Activated CD8-positive, alpha-beta memory T cell treated with anti-CD3 and anti-CD28 coated beads, Interleukin-2, amount 10 ng/mL, durations not matched to agents 7 days and 5 days (primary cell): Measurements from ENCODE around the gene AGXT. TPM values are rescaled to one million over a fixed set of nuclear protein-coding genes. Genes with fewer than 3 reads are reported as not detected.

ENCODE experiments used
- ATAC-seq: fragments of 150-1000 bp; cut with Tn5 transposase; one replicate; pipeline ENCODE4 v1.10.0; 2021; ENCODE audit warnings: moderate library complexity
- CTCF ChIA-PET: fragments of 350-600 bp; sonication (Branson Sonifier 250); formaldehyde crosslinking; loops from one replicate; lab custom pipeline; 2021; ENCODE audit warnings: antibody characterized with exemption; lab: Charles Lee
- DNase-seq: peaks from one replicate; pipeline ENCODE4 v3.0.0-alpha.2; 2020
- H3K27ac Mint-ChIP-seq: one replicate; pipeline ENCODE4 v1.8.0; 2021; ENCODE audit warnings: mild to moderate bottlenecking, mixed read lengths
- H3K27me3 Mint-ChIP-seq: one replicate; pipeline ENCODE4 v1.8.0; 2021; ENCODE audit warnings: mixed read lengths
- H3K36me3 Mint-ChIP-seq: one replicate; pipeline ENCODE4 v1.8.0; 2021; ENCODE audit warnings: mild to moderate bottlenecking, mixed read lengths
- H3K4me1 Mint-ChIP-seq: one replicate; pipeline ENCODE4 v1.8.0; 2021; ENCODE audit warnings: mixed read lengths
- H3K4me3 Mint-ChIP-seq: one replicate; pipeline ENCODE4 v1.8.0; 2021; ENCODE audit warnings: mild to moderate bottlenecking, moderate library complexity, mixed read lengths
- H3K9me3 Mint-ChIP-seq: one replicate; pipeline ENCODE4 v1.8.0; 2022; ENCODE audit warnings: low read depth, mixed read lengths
- total RNA-seq, 2 experiments: library from RNA; stranded (reverse); gene quantifications; one replicate each; pipeline ENCODE4 v1.2.3, GENCODE V29; 2021

AGXT gene
- not detected for total RNA-seq

- Mint-ChIP-seq H3K27me3 (peaks cover 11% of the 10 kb centered on the region), H3K36me3 (no peaks in the 10 kb centered on the region), H3K4me1 (peaks cover 6% of the 10 kb centered on the region)
Observed at GRCh38 chr2:240868286-240869108, at the start of gene AGXT. TSS of gene AGXT (plus strand) at chr2:240868824. CDS start at chr2:240868866, 42 bp downstream.

GRCh38 chr2:240819126-240819857, 49.3 kb upstream of the AGXT start:
- CTCF ChIA-PET, result no interaction called here
- peaks cover 46% of the 10 kb centered on the region for H3K27me3 Mint-ChIP-seq
- H3K36me3 Mint-ChIP-seq, result peaks cover 1% of the 10 kb centered on the region
- ATAC-seq (no peak), DNase-seq (peak; percentile 36)
- H3K4me1 Mint-ChIP-seq, result peaks cover 5% of the 10 kb centered on the region
- H3K4me3 Mint-ChIP-seq, result no peak overlapping the region
- no peak overlapping the region for H3K27ac Mint-ChIP-seq
- no peaks in the 10 kb centered on the region for H3K9me3 Mint-ChIP-seq

More at GRCh38 chr2:240868286-240869108, at the start of gene AGXT:
- no peak for DNase-seq
- Mint-ChIP-seq H3K9me3 (no peaks in the 10 kb centered on the region), H3K27ac (no peak within 1 kb of the TSS), H3K4me3 (no peak within 1 kb of the TSS)
- CTCF ChIA-PET, result no interaction called here
- ATAC-seq, result no peak

DNA sequence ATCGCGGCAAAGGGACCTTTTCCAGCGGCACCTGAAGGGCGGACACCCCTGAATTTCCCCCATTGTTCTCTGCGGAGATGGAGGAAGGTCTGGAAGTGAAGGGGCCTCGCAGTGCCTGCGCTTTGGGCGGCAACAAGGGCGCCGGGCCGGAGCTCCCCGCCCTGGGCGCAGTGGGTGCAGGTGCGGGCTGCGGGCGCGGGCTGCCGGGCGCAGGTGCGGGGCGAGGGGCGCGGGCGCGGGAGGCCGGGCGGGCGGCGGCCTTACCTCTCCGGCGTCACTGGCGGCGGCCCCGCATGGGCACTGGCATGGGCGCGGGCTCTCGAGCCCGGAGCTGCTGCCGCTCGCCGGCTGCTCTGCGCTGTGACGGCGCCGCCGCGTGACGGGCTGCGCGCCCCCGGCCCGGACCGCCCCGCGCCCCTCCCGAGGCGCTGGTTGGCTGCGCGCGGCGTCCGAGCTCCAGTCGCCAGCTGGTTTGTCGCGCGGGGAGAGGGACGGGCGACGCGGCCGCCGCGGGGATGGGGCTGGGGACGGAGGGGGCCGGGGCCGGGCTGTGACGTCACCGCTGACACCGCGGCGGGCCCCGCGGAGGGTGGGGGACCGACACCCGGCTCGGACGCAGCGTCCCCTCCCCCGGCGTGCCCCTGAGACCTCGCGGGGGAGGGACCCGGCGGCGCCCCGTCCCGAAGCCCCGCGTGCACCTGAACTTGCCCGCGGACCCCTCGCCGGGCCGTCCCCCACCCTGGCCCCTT, 48.6 kb upstream of the AGXT start, which contains the start of gene KIF1A:
KIF1A (minus strand) TSS at position 362 of the 749 bp plus-strand sequence. CDS start 22,467 bp downstream, outside the sequence.
- peak; percentile 27 for ATAC-seq
- peaks cover 53% of the 10 kb centered on the region for H3K27me3 Mint-ChIP-seq
- no peak within 1 kb of the TSS for H3K4me3 Mint-ChIP-seq
- no peaks in the 10 kb centered on the region for H3K9me3 Mint-ChIP-seq
- no peak within 1 kb of the TSS for H3K27ac Mint-ChIP-seq
- peaks cover 1% of the 10 kb centered on the region for H3K36me3 Mint-ChIP-seq
- peaks cover 5% of the 10 kb centered on the region for H3K4me1 Mint-ChIP-seq
- CTCF ChIA-PET, result no interaction called here
- DNase-seq, result peak; percentile 38

- CTCF ChIA-PET, result no interaction called here
- Mint-ChIP-seq H3K9me3 (no peaks in the 10 kb centered on the region), H3K27ac (no peak overlapping the region), H3K36me3 (peaks cover 1% of the 10 kb centered on the region), H3K27me3 (peaks cover 61% of the 10 kb centered on the region), H3K4me3 (peak overlapping the region; percentile 22), H3K4me1 (peaks cover 5% of the 10 kb centered on the region)
- peak; percentile 21 for ATAC-seq
- DNase-seq, result peak; percentile 40
Observed at GRCh38 chr2:240820607-240821428, 47.8 kb upstream of the AGXT start.

- no peak overlapping the region for H3K27ac Mint-ChIP-seq
- H3K4me3 Mint-ChIP-seq, result peak overlapping the region; percentile 22
- no peak for DNase-seq
- no peaks in the 10 kb centered on the region for H3K9me3 Mint-ChIP-seq
- CTCF ChIA-PET, result no interaction called here
- H3K27me3 Mint-ChIP-seq, result peaks cover 66% of the 10 kb centered on the region
- ATAC-seq, result no peak
- peaks cover 1% of the 10 kb centered on the region for H3K36me3 Mint-ChIP-seq
- peaks cover 5% of the 10 kb centered on the region for H3K4me1 Mint-ChIP-seq
Observed at GRCh38 chr2:240821429-240821778, 47.2 kb upstream of the AGXT start.

- ATAC-seq (no peak), DNase-seq (no peak)
- no peak overlapping the region for H3K4me3 Mint-ChIP-seq
- CTCF ChIA-PET, result no interaction called here
- H3K4me1 Mint-ChIP-seq, result peaks cover 5% of the 10 kb centered on the region
- H3K27ac Mint-ChIP-seq, result no peak overlapping the region
- peaks cover 1% of the 10 kb centered on the region for H3K36me3 Mint-ChIP-seq
- no peaks in the 10 kb centered on the region for H3K9me3 Mint-ChIP-seq
- peaks cover 75% of the 10 kb centered on the region for H3K27me3 Mint-ChIP-seq
Observed at GRCh38 chr2:240822280-240822847, 46.3 kb upstream of the AGXT start.

DNA sequence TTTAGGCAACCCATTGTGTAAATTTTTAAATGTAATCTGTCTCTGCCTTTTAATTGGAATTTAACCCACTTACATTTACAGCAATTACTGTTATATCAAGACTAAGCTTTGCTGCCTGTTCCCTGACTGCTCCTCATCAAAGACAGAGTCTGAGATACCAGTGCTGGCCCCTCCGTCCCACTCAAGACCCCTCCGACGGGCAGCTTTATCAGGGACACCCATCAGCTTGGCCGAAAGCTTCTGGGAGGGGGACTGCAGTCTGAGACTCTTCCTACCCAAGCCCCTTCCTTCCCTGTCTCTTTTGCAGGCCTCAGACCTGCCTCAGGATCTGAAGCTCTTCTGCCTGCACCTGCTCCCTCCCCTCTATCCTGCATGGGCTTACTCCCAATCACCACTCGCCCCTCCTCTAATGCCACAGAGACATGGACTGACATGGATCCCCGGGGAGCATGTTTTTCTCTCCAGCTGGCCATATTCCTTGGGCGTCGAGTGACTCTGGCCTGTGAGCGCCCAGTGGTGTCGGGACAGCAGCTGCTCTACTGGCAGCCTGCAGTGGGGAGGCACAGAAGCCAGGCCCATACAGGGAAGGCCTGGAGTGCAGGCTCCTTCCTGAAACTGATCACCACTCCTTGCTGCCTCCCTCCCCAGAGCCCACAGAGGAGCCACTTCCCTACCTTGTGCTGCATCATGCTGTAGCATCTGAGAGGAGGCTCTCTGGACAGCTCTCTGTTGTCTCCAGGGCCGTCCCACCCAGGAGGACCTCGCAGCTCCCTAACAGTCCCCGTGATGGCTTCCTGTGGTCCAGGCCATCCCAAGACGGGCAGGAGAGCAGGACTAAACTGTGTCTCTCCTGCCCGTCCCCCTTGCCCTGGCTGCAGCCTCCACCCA, 44.9 kb upstream of the AGXT start:
- no peaks in the 10 kb centered on the region for H3K9me3 Mint-ChIP-seq
- CTCF ChIA-PET, result no interaction called here
- H3K4me3 Mint-ChIP-seq, result no peak overlapping the region
- DNase-seq (no peak), ATAC-seq (no peak)
- peaks cover 1% of the 10 kb centered on the region for H3K36me3 Mint-ChIP-seq
- peaks cover 78% of the 10 kb centered on the region for H3K27me3 Mint-ChIP-seq
- H3K27ac Mint-ChIP-seq, result no peak overlapping the region
- H3K4me1 Mint-ChIP-seq, result peaks cover 5% of the 10 kb centered on the region

DNA sequence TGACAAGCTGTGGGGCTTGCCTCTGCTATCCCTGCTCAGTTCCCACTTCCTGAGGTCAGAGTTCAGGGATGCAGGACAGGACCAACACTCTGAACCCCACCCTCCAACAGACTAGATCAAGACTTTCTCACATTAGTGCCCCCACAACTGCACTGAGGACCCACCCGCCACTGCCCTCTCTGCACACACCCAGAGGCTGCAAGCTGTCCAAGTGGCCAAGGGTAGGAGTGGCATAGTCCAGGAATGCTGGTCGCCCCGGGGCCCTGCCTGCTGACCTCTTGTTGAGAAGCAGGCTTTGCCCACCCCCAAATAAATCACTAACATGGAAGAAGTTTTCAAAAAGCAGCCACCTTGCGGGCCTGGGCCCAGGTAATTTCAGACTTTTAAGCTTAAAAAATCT, 43.1 kb upstream of the AGXT start:
- Mint-ChIP-seq H3K36me3 (peaks cover 1% of the 10 kb centered on the region), H3K27ac (no peak overlapping the region), H3K9me3 (no peaks in the 10 kb centered on the region), H3K4me3 (no peak overlapping the region), H3K4me1 (peaks cover 5% of the 10 kb centered on the region), H3K27me3 (peaks cover 93% of the 10 kb centered on the region)
- ATAC-seq (no peak), DNase-seq (no peak)
- CTCF ChIA-PET, result interaction anchor here (0.7 kb wide), 1 partner anchor 394 kb away, joined by 4 read pairs; no protein-coding TSS in a partner anchor

GRCh38 chr2:240831594-240832204, 36.9 kb upstream of the AGXT start:
- Mint-ChIP-seq H3K27me3 (peaks cover 42% of the 10 kb centered on the region), H3K9me3 (no peaks in the 10 kb centered on the region), H3K36me3 (no peaks in the 10 kb centered on the region), H3K4me1 (peaks cover 4% of the 10 kb centered on the region), H3K27ac (no peak overlapping the region), H3K4me3 (peak overlapping the region; percentile 54)
- CTCF ChIA-PET, result interaction anchor here (1.8 kb wide), 1 partner anchor 266 kb away, joined by 4 read pairs; no protein-coding TSS in a partner anchor
- ATAC-seq (no peak), DNase-seq (no peak)

GRCh38 chr2:240832205-240832727, 36.4 kb upstream of the AGXT start:
- Mint-ChIP-seq H3K27ac (no peak overlapping the region), H3K36me3 (no peaks in the 10 kb centered on the region), H3K4me3 (peak overlapping the region; percentile 54), H3K4me1 (peaks cover 4% of the 10 kb centered on the region), H3K27me3 (peaks cover 36% of the 10 kb centered on the region), H3K9me3 (no peaks in the 10 kb centered on the region)
- ATAC-seq (peak; percentile 92), DNase-seq (peak; percentile 98)
- CTCF ChIA-PET, result interaction anchor here (1.8 kb wide), 1 partner anchor 267 kb away, joined by 4 read pairs; no protein-coding TSS in a partner anchor

DNA sequence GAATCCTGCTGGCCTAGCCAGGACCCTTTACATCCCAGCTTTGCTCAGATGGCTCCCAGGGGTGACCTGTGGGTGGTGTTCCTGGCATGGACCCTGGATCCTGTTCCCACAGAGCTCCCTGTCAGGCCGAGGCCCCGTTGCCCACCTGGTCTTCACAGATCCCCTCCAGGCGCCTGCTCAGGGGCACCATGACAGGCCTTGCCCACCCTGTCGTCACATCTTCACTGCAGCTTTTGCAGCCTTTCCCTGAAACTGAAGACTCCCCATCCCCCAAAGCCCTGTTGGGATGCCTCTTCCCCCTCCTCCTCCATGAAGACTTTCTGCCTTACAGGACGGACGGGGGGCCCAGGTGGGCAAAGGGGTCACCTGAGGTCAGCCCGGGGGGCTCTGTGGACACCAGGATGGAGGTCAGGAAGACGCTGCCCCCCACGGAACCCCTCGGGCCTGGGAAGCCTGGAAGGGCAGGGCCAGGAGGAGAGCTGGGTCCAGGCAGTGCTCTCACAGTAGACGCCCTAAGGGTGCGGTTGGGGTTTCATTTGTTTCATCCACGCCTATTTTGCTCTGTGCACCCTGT, 35.6 kb upstream of the AGXT start:
- H3K4me1 Mint-ChIP-seq, result peaks cover 4% of the 10 kb centered on the region
- H3K27ac Mint-ChIP-seq, result no peak overlapping the region
- CTCF ChIA-PET, result interaction anchor here (1.8 kb wide), 1 partner anchor 268 kb away, joined by 4 read pairs; no protein-coding TSS in a partner anchor
- H3K27me3 Mint-ChIP-seq, result peaks cover 31% of the 10 kb centered on the region
- no peaks in the 10 kb centered on the region for H3K9me3 Mint-ChIP-seq
- DNase-seq (no peak), ATAC-seq (no peak)
- no peak overlapping the region for H3K4me3 Mint-ChIP-seq
- H3K36me3 Mint-ChIP-seq, result no peaks in the 10 kb centered on the region
